ES-I3 (cell line): Measurements from ENCODE around the gene TRABD.
"Not testable (repeated sequence)": the region's sequence is repeated elsewhere in the genome, so short reads cannot be mapped to it uniquely, and the experiment has no call there.

Experiments
- H3K36me3 ChIP-seq: 2 replicates; pipeline ENCODE4 v1.6.1; 2013; ENCODE audit warnings: mild to moderate bottlenecking, low read length, control low read depth, moderate library complexity; ENCODE audit not compliant: insufficient read depth
- H3K4me1 ChIP-seq: 2 replicates; pipeline ENCODE4 v1.6.1; 2013; ENCODE audit warnings: mild to moderate bottlenecking, control low read depth, low read length; ENCODE audit not compliant: insufficient read depth
- H3K9ac ChIP-seq: 2 replicates; pipeline ENCODE4 v1.6.1; 2013; ENCODE audit warnings: low read depth, mild to moderate bottlenecking, low read length, moderate library complexity
- H3K9me3 ChIP-seq: 2 replicates; pipeline ENCODE4 v1.6.1; 2013; ENCODE audit warnings: mild to moderate bottlenecking, low read length, moderate library complexity; ENCODE audit not compliant: control insufficient read depth, insufficient read depth

TRABD gene

DNA sequence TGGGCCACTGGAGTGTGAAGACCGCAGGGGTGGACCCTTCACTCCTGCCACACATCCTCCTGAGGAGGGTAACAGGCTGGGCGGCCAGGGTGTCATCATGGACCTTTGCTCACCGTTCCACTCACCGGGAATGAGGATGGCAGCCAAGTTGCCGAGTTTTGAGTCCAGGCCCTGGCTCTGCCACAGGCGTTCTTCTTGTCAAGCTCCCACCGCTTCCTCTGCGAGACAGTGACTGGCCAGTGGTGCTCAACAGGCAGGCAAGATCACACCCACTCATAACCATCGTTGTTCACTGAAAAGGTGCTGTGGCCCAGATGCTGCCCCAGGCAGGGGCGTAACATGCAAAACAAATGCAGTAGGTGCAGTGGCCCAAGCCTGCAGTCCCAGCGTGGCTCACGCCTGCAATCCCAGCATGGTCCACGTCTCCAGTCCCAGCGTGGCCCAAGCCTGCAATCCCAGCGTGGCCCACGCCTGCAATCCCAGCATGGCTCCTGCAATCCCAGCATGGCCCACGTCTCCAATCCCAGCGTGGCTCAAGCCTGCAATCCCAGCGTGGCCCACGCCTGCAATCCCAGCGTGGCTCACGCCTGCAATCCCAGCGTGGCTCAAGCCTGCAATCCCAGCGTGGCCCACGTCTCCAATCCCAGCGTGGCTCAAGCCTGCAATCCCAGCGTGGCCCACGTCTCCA lies 20.1 kb upstream of the TRABD start:
- Histone ChIP-seq H3K9ac (no peak overlapping the region), H3K4me1 (no peaks in the 10 kb centered on the region), H3K36me3 (no peaks in the 10 kb centered on the region), H3K9me3 (no peaks in the 10 kb centered on the region)

DNA sequence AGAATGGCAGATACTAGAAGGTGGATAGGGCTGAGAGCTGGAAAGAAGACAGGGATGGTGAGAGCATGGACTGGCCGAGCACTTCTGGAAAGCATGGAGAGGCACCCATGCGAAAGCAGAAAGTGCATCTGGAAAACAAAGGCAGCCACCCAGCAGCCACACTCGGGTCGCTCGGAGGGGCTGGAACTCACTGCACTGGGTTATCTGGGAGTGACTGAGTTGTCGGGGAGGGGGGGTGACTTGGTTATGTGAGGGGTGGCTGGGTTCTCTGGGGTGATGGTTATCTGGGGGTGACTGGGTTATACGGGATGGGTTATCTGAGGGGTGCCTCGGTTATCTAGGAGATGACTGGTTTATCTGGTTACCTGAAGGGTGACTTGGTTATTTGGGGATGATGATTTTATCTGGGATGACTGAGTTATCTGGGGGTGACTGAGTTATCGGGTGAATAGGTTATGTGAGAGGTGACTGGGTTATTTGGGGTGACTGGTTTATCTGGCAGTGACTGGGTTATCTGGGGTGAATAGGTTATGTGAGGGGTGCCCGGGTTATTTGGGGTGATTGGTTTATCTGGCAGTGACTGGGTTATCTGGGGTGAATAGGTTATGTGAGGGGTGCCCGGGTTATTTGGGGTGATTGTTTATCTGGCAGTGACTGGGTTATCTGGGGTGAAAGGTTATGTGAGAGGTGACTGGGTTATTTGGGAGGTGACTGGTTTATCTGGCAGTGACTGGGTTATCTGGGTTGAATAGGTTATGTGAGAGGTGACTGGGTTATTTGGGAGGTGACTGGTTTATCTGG lies 17.8 kb upstream of the TRABD start:
- no peaks in the 10 kb centered on the region for H3K36me3 ChIP-seq
- H3K9ac ChIP-seq: no peak overlapping the region
- no peaks in the 10 kb centered on the region for H3K9me3 ChIP-seq

DNA sequence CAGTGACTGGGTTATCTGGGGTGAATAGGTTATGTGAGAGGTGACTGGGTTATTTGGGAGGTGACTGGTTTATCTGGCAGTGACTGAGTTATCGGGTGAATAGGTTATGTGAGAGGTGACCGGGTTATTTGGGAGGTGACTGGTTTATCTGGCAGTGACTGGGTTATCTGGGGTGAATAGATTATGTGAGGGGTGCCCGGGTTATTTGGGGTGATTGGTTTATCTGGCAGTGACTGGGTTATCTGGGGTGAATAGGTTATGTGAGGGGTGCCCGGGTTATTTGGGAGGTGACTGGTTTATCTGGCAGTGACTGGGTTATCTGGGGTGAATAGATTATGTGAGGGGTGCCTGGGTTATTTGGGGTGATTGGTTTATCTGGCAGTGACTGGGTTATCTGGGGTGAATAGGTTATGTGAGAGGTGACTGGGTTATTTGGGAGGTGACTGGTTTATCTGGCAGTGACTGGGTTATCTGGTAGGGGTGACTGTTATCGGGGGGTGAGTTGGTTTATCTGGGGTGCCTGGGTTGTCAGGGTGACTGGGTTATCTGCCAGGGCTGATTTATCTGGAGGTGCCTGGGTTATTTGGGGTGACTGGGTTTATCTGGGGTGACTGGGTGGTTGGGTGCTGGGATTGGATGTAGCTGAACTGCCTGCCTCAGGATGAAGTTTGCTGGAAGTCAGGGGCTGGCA lies 17.1 kb upstream of the TRABD start:
- not testable (repeated sequence) for H3K9ac ChIP-seq, H3K4me1 ChIP-seq, H3K9me3 ChIP-seq, H3K36me3 ChIP-seq

More for the DNA sequence above, 17.8 kb upstream of the TRABD start:
- H3K4me1 ChIP-seq: no peaks in the 10 kb centered on the region

DNA sequence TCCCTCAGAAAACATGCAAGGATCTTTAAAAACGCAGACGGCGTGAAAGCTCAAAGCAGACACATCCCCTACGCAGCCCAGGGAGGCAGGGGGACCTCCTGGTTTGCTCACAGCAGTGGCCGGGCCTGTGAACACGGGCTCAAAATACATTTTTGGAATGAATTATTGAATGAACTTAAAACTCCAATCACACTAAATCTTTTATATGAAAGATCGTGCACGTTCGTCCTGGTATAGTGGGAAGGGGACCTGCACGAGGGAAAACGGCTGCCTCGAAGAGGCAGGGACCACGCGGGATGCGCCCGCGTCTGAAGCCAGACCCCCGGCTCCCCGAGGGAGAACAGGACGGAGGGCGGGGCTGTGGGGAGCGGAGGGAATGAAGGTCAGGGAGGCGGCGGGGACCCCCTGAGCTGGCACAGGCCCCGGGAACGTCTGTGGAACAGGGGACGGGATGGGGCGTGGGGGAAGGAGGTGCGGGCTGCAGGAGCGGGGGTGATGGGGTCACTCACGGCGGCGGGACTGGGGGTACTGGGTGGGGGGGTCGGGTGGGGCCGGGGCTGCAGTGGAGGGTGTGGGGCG lies 16.4 kb upstream of the TRABD start:
- H3K36me3 ChIP-seq: no peaks in the 10 kb centered on the region
- H3K9ac ChIP-seq: peak overlapping the region; percentile 23; the same call in 1 of the 2 replicates
- no peaks in the 10 kb centered on the region for H3K4me1 ChIP-seq
- no peaks in the 10 kb centered on the region for H3K9me3 ChIP-seq

DNA sequence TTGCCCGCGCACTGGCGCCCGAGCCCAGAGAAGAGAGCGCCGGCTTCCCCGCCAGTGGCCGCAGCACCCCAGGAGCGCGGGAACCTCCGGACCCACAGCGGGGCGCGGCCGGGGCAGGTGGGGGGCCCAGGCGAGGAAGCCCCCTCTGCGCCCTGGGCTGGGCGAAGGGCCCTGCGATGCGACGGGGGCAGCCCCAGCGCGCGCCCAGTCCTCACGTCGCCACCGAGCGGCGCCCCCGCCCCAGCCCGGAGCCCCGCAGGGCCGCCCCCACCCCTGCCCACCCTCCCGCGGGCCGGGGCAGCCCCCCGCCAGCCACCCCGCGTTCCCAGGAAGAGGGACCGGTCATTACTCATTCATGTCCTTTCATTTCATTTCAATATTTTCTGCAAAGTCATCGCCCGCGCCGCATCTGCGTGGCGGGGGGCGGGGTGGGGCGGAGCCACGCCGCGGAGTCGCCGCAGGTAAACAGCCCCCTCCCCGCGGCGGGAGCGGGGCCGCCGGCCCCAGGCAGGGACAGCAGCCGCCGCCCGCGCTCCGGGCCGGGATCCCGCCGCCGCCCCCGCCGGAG lies 15.9 kb upstream of the TRABD start:
- H3K9ac ChIP-seq: peak overlapping the region; percentile 24; the same call in 1 of the 2 replicates
- H3K9me3 ChIP-seq: no peaks in the 10 kb centered on the region
- H3K36me3 ChIP-seq: no peaks in the 10 kb centered on the region
- no peaks in the 10 kb centered on the region for H3K4me1 ChIP-seq

DNA sequence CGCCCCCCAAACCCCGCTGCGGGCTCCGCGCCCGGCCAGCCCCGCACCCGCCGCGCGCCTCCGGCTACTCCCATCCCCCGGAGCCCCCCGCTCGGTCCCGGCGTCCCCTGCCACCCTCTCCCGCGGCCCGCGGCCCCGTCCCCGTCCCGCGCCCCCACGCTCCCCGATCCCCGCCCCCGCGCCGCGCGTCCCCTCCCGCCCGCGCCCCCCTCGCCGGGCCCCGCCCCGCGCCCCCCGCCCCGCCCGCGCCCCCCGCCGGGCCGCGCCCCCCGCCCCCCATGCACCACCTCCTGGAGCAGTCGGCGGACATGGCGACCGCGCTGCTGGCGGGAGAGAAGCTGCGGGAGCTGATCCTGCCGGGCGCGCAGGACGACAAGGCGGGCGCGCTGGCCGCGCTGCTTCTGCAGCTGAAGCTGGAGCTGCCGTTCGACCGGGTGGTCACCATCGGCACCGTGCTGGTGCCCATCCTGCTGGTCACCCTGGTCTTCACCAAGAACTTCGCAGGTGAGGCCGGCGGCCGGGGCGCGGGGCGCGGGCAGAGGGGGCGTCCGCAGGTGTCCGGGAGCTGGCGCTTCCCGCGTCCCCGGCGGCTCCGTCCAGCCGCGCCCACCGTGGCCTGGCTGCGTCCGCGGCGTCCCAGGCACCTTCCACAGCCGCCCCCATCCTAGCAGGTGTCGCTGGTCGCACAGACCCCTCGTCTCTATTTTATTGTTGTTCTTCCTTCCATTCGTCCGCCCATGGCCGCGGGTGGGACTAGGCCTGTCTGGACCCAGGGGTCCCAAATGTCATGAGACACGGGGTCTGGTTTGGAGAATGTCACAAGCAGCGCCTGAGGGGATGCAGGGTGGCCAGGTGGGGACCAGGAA lies 15.0 kb upstream of the TRABD start, which contains the start of gene PANX2:
Gene PANX2, plus strand, starts transcription at position 279 of the 866 bp plus-strand sequence. Its CDS starts 0 bp downstream, at position 279.
- H3K4me1 ChIP-seq: no peaks in the 10 kb centered on the region
- H3K9me3 ChIP-seq: no peaks in the 10 kb centered on the region
- no peaks in the 10 kb centered on the region for H3K36me3 ChIP-seq
- H3K9ac ChIP-seq: peak within 1 kb of the TSS; percentile 61; the same call in 1 of the 2 replicates

- H3K9me3 ChIP-seq: no peaks in the 10 kb centered on the region
- H3K9ac ChIP-seq: peak overlapping the region; percentile 61; the same call in 1 of the 2 replicates
- no peaks in the 10 kb centered on the region for H3K36me3 ChIP-seq
- H3K4me1 ChIP-seq: no peaks in the 10 kb centered on the region
Measured at GRCh38 chr22:50171319-50171964, 14.3 kb upstream of the TRABD start.

GRCh38 chr22:50171965-50172421 lies 13.7 kb upstream of the TRABD start:
- no peak overlapping the region for H3K9ac ChIP-seq
- H3K9me3 ChIP-seq: no peaks in the 10 kb centered on the region
- H3K36me3 ChIP-seq: no peaks in the 10 kb centered on the region
- no peaks in the 10 kb centered on the region for H3K4me1 ChIP-seq

GRCh38 chr22:50173311-50173982 lies 12.3 kb upstream of the TRABD start:
- Histone ChIP-seq H3K9me3 (no peaks in the 10 kb centered on the region), H3K36me3 (no peaks in the 10 kb centered on the region), H3K4me1 (no peaks in the 10 kb centered on the region), H3K9ac (no peak overlapping the region)

- H3K9ac ChIP-seq: no peak overlapping the region
- no peaks in the 10 kb centered on the region for H3K36me3 ChIP-seq
- no peaks in the 10 kb centered on the region for H3K4me1 ChIP-seq
- no peaks in the 10 kb centered on the region for H3K9me3 ChIP-seq
Measured at GRCh38 chr22:50173983-50174355, 11.7 kb upstream of the TRABD start.

- Histone ChIP-seq H3K4me1 (no peaks in the 10 kb centered on the region), H3K9ac (no peak overlapping the region), H3K36me3 (no peaks in the 10 kb centered on the region)
Measured at GRCh38 chr22:50174382-50175190, 11.1 kb upstream of the TRABD start.

DNA sequence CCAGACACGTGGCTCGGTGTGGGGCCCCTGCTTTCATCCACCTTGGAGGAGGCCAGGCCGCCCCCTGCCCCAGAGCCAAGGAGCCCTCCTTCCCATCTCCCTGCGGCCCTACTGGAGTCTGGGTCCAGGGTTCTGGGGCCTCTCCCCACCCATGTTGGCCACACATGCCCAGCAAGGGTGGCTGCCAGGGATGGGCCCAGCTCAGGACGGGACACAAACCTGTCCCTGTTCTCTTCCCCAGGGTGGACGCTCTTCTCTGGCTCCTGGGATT lies 10.6 kb upstream of the TRABD start:
- no peaks in the 10 kb centered on the region for H3K4me1 ChIP-seq

More at GRCh38 chr22:50174382-50175190, 11.1 kb upstream of the TRABD start:
- H3K9me3 ChIP-seq: no peaks in the 10 kb centered on the region

More for the DNA sequence above, 10.6 kb upstream of the TRABD start:
- no peak overlapping the region for H3K9ac ChIP-seq
- no peaks in the 10 kb centered on the region for H3K9me3 ChIP-seq
- H3K36me3 ChIP-seq: no peaks in the 10 kb centered on the region
